Limb (tissue), 2 donors: ENCODE data around the gene KRT4.
"Not testable (repeated sequence)": the region's sequence is repeated elsewhere in the genome, so short reads cannot be mapped to it uniquely, and the experiment has no call there.

Experiments used
- DNase-seq, 2 donors: peaks; one replicate each; pipeline ENCODE4 v3.0.0-alpha.2; 2016; ENCODE audit errors: extremely low spot score in 2 of 2

The KRT4 gene

DNA sequence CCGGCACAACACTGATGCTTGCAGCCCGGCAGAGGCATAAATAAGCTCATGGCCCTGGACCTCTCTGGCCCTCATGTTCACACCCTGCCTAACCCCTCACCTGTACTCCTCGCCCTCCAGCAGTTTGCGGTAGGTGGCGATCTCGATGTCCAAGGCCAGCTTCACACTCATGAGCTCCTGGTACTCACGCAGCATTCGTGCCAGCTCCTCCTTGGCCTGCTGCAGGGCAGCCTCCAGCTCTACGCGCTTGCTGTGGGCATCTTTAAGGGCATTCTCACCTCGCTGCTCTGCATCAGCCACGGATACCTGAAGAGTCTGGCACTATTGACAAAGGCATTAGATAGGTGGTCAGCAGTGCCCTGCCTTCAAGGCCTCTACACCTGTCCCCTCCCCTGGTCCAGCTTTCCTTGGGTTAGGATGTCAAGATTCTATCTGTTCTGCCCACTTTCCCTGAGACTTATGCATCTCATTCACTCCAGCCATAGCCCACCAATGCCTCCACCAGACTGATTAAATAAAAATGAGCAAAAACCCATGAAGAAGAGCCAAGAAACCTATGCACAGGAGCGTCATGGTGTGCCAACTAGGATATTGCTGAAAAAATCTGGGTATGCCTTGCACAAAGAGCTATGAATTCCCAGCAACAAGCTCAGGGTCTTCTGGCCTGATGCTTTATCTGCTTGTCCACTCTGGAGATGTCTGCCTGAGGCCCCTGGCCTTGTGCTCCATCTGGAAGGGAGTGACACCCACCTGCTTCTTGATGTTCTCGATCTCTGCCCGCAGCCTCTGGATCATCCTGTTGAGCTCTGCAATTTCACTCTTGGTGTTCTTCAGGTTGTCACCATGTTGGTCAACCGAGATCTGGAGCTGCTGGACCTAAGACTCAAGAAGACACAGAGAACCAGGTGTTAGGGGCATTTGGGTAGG lies 6.1 kb downstream of the KRT4 start:
- DNase-seq: no peak

DNA sequence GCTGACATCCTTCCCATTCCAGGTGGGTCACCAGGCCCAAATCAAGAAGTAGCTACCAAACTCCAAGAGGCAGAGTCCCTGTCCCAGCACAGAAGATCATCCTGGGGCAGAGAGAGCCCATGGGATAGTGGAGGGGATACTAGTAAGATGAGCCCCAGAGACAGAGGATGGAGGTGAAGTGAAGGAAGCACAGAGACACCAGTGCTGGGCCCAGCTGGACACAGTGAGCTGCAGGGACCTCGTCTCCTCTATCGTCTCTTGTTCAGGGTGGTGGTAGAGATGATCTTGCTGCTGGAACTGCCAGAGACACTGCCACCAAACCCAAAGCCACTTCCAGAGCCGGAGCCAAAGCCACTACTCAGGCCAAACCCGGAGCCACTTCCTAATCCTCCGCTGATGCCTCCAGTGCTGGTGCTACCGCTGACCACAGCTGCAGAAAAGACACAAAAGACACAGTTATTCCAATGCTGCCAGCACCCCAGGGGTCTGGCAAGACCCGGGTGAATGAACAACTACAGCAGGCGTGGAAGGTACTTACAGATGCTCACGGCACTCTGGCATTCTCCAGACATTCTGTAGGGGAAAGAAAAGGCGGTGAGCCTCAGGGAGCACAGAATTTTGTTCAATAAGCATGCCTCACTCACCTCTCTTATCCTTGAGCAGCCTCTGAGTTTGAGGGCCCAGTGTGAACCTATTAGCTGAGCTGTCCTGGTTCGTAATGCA lies 6.9 kb downstream of the KRT4 start:
- DNase-seq: no peak

DNA sequence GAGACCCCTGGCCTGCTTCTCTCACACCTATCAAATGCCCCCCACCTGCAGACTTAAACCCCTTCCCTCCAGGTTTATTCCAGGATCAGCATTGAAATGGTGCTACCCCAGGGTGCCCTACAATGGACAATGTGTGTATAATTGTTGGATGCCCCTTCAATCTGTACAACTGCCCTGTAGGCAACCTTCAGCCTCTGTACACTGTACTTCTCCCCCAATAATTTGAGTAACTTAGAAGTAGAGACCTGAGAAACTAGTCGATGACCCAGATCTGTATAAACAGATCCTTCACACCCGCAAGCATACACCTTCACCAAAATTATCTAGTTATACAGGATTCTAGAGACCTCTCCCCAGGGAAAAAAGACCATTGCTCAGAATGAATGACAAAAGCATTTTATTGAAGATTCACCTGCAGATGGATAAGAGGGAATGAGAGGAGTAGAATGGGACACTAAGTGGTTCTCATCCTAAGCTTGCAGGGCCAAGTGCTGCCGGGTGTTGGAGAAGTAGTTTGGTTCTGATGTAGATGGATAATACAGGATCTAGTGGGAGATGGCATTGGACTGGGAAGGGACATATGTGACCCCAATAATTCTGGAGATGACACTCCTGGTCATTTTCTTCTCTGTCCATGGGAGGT lies 7.6 kb downstream of the KRT4 start:
- DNase-seq: no peak

DNA sequence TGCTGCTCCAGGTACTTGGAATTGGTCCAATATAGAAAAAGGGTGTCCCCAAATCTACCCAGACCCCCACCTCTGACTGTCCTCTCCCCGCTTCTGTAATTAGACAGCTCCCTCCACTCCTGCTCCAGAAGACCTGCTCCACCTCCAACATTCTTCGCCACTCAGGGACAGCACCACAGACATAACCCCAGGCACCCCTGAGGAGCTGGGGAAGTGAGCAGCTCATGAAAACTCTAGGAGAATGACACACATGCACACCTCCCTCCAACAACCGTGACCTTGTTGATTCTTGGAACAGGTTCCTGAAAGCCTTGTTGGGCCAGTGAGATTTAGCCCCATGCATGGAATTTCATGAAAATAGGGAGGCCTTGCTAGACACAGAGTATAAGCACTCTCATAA lies 8.2 kb downstream of the KRT4 start:
- DNase-seq: no peak

DNA sequence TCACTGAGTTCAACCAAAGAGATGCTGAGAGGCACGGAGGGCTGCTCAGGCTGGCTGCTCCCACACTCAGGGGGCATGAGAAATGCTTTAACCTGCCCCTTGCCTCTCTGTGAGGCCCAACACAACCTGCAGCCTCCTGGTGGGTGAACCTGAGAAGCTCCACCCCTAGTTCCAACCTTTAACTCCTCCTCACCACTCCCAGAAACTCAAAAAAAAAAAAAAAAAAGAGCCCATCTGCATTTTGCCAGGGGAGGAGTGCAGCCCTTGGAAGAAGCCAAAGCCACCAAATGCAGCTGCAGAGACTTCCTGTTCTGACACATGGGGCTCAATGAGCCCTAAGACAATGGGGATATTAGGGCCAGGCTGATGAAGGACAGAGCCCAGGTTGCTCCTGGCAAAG lies 8.9 kb downstream of the KRT4 start:
- no peak for DNase-seq

DNA sequence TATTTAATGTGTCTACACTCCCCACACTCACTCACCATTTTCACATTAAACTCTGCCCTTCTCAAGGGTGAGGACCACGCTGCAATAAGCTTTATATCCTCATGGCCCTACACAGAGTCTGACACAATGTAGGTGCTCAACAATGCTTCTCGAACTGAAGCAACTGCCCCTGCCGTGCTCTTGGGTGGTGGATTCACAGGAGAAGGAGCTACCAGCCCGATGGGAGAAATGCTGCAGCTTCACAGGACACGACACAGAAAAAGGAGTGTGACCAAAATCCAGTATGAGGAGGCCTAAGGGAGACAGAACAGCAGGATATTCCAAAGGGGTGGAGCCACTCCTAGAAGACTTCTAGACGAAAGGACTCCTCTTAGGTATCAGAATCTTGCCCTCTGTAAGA lies 11.5 kb downstream of the KRT4 start:
- no peak for DNase-seq

DNA sequence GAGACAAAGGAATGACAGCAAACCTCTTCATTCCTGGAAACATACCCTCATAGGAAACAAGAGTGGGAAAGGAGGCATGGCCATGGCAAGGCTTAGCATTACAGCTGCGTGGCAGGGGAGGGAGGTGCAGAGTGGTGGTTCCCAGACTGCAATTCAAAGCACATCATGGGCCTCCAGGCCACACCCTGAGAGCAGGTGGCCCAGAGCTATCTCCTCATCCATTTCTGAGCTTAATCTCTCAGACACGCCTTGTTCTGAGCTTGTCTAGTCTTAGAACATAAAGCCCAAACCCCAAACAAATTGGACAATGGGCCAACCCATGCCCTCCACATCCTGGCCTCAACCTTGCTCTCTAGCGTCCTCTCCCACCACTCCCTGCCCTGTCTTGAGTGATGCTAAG lies 12.1 kb downstream of the KRT4 start:
- DNase-seq: no peak

DNA sequence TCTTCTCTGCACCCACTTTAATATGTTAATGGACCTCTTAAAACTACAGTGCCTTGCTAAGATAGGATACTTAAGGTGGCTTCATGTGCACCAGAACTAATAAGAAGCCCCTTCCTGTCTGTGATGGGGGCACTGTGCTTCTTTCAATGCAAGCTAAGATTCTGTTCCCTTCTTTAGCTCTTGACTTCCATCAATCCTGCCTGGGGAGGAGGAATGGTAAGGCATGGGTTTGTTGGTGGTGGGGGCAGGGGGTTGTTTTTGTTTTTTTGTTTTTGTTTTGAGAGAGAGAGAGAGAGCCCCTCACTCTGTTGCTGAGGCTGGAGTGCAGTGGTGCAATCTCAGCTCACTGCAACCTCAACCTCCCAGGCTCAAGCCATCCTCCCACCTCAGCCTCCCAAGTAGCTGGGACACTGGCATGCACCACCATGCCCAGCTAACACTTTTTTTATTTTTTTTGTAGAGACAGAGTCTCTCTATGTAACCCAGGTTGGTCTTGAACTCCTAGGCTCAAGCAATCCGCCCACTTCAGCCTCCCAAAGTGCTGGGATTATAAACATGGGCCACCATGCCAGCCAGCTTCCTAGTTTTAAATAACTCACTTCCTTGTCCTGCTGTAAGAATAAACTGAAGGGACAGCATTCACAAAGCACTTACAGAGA lies 13.5 kb downstream of the KRT4 start:
- no peak for DNase-seq

DNA sequence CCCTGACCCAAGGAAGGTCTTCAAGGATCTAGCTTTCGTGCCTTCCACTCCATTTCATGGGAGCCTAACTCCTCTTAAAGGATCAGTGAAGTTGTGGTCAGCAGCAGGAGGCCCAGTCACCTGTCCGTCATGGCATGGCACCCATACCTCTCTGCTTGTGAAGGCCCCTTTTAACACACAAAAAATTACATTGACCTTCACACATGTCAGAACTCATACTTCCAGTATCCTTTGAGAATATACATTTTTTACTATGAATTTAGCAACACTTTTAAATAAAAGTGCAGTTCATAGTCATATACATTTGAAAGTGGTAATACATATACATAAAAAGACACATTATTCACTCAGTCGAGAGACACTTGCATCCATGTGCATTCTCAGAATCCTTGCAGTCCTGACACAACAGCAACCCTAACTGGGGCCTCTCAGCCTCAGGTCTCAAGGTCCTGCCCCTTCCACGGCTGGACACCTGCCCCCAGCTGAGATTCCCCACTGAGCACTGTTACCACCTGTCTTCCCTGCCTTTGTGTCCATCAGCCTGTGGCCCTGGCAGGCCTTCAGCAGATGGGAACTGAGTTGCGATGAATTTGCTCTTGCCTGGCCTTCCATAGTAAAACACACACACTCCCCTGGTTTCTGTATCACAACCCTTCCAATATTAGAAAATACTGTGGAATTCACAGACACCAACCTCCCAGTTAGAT lies 14.3 kb downstream of the KRT4 start:
- no peak for DNase-seq

DNA sequence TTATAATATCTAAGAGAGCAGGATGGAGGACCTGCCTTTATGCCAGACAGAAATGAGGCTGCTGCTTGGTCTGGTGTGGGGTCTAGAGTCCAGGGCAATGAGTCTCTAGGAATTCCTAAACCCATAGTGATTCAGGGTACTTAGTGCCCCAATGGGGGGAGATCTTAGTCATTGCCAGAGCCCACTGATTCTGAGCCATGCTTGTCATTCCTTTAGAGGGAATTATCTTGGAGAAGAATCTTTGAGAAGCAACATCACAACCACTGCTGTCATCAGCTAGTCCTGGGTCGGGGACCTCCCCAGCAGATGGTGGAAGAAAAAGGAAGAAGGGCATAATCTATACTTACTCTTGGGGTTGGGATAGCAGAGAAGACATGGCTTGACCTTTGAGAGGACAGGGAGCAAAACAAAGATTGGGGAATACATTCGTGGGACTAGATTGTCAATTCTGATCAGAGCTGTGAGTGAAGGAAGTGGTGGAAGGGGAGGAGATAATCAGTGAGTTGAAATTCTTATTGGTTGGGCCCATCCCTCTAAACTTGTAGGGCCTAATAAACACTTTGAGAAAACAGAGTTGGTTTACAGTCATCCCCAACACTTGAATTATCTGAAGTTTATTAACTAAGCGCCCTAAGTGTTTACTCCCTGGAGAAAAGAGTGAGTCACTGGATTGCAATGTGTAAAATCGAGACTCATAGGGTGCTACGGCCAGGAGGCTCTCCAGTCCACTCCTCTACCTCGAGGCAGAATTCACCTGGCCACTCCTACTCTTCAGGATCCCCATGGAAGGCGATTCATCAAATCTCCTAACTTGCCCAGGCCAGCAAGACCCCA lies 15.0 kb downstream of the KRT4 start:
- DNase-seq: no peak

DNA sequence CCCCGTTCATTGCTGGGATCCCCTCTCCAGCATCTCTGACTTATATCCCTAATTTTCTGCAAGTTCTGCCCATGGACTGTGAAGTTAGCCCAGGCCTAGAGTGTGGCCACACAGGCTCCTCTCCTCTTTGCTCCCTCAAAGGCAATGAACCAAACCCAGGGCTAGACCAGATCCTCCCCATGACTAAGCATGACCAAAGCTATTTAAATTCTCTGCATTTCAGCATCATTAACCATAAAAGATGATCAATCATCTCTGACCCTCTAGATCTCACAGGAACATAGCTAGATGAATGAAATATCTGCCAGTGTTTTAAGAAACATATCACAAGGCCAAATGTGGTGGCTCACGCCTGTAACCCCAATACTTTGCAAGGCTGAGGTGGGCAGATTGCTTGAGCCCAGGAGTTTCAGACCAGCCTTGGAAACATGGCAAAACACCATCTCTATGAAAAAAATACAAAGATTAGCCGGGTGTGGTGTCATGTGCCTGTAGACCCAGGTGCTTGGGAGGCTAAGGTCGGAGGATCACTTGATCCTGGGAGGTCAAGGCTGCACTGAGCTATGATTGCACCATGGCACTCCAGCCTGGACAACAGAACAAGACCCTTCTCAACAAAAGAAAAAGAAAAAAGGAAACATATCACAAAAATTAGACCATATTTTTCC lies 15.8 kb downstream of the KRT4 start:
- no peak for DNase-seq

DNA sequence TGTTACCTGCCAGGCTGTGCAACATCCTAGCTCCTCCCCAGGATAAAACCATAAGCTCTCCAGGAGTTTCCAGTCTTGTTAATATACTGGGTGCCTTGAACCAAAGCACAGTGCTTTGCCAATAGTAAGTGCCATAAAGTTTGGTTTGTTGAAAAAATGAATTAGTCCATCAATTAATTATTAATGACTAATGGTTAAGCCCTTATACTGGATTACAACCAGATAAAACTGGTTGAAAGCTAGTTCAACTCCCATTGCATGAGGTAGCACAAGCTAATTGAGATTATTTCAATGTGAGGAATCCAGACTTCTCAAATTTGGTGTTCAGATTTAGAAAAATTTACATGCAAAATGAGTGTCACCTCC lies 16.4 kb downstream of the KRT4 start:
- DNase-seq: no peak

DNA sequence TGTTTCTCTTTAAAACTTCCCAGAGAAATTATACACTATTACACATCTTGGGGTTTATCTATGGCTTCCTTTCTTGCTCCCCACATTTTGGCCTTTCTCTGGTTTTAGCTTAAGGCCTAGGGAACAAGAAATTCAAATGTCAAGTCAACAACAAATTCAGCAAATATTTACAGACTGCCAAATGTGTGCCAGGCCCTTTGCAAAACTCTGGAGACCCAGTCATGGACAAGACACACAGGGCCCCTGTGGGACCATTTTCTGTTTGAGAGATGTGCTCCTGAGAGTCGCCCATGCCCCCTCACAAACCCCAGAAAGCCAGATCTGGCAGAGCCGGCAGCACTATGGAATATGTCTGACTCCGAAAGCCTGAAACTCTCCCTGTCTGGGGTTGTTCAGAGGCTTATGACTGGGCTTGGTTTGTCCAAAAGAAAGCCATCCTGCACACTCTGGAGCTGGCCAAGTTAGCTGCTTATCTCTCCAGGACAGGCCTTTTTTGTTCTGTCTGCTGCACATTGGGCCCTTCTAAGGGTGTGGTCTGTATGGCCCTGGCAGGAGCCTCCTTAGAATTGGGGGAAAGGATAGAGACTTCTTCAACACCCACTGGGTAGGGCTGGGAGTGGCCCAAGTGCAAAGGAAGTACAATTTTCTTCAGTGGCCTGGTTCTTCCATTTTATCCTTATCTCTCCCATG lies 16.9 kb downstream of the KRT4 start:
- DNase-seq: no peak

DNA sequence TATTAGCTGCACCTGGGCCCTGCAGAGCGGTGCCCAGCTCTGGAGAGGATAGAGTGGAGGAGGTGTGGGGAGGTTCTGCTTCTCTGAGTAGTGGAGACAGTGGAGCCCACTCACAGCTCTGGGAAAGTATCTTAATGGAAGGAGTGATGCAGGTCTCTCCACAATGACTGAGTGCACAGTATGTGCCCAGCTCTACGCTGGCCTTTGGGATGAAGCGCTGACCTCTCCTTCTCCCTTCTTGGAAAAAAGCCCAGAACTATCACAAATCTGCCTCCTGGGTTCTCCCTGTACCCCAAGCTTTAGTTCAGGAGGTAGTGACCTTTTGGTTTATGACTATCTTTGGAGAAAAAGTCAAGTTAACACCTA lies 17.5 kb downstream of the KRT4 start:
- no peak for DNase-seq

DNA sequence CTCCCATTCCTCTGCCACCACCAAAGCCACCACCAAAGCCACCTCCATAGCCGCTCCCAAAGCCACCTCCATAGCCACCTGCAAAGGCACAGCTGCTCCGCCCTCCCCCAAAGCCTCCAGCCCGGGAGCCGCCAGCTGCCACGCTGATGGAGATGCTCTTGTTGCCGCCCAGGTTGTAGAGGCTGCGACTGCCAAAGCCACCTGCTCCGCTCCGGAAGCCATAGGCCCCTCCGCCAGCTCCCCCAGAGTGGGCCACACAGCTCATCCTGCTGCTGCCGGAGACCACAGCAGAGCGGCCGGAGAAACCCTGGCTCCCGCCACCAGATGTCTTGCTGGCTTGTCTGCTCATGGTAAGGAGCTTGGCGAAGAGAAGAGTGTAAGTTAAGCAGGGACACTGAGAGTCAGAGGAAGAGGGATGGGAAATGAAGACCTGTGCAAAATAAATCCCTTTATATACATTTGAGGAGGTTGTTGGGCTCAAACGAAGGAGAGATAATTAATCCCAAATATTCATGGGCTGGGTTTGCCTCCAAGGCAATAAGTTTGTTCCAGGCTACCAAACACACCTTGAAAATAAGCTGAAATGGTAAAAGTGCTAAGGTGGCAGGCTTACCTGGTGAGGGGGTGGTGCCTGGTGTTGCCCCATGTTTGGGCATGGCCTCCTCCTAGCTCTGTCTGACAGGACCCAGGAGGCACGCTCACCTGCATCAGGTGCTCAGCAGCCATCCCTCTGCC lies 18.1 kb downstream of the KRT4 start, which contains the start of gene KRT3:
TSS of gene KRT3 (minus strand) at position 424 of the 735 bp plus-strand sequence. CDS start at position 349, 75 bp downstream.
- DNase-seq: no peak

DNA sequence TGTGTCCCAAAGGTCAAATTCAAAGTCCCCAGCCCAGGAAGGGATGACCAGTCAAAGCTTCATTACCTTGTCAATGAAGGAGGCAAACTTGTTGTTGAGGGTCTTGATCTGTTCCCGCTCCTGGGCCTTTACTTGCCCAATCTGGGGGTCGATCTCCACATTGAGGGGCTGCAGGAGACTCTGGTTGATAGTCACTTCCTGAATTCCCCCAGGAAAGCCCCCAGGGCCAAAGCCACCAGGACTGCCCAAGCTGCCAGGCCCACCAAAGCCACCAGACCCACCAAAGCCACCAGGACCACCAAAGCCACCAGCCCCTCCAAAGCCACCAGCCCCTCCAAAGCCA lies 18.6 kb downstream of the KRT4 start:
- DNase-seq: not testable (repeated sequence)

DNA sequence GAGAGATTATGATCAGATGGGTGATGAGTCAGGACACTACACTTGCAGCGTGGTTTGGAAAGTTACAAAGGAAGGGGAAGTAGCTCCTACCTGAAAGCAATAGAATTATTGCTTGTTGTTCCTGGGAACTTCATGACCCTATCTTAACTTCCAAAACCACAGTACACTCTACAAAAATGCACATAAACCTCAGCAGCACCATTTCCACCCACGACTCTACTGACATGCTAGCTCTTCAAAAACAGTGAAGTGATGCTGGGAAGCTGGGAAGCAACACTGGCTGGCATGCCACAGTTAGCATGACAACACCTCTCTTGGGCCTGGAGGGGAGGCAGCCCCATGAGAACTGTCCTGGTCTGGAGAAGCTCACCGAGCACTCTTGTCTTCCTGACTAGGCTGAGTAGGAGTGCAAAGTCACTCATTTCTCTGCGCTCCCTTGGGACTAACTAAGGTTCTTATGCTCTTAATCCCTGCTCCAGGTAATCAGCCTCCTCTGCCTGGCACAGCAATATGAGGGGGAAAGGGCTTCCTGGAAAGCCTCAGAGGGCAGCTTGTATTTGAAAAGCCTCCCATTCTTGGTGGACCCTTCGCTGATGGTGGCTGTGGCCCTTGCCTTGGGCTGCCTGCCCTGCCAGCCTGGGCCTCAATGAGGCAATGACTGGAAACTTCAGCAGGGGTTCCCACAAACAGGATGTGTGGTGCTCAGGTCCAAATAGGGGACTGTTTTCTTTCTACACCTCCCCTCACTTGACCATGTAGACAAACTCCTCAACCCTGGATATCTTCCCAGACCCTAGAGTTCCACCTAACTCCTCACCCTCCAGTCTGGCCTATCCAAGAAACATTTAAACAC lies 19.2 kb downstream of the KRT4 start:
- DNase-seq: no peak
